Measurements from ENCODE around the gene TTPAL.

GRCh38 chr20:44536175-44536574, 60.5 kb downstream of the TTPAL start:
- TF ChIP-seq TEAD1 (CRISPR knock-in tag; IDR thresholded peaks at IDR 0.05) (no peak), PRRX2 (CRISPR knock-in tag; IDR thresholded peaks at IDR 0.05) (no peak), CTCF (IDR thresholded peaks at IDR 0.05) (no peak), ESRRA (CRISPR knock-in tag; IDR thresholded peaks at IDR 0.05; ENCODE audit: borderline replicate concordance) (no peak)
- TF ChIP-seq, protein P1, sequence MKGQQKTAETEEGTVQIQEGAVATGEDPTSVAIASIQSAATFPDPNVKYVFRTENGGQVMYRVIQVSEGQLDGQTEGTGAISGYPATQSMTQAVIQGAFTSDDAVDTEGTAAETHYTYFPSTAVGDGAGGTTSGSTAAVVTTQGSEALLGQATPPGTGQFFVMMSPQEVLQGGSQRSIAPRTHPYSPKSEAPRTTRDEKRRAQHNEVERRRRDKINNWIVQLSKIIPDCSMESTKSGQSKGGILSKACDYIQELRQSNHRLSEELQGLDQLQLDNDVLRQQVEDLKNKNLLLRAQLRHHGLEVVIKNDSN (CRISPR knock-in tag; IDR thresholded peaks at IDR 0.05) = no peak
